ENCODE data around the gene WWC1.

DNA sequence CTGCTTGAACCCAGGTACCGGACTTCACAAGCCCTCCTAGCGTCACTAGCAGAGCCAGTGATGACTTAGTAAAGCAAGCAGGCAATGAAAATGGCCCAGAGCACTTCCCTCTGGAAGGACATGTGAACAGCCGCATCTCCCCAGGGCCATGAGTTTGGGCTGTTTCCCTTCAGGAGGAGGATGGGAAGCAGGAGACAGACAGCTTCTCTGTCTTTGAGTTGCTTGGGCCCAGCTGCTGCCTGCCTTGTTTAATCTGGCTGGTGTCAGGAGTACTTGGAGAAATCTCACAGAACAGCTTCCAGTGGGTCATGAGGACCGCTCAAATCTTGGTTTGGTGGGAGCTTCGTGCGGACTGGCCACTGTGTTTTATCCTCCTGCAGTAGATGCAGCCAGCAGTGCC lies 25.4 kb upstream of the WWC1 start:
- TF ChIP-seq EZH2 (optimal IDR thresholded peaks at IDR 0.05; ENCODE audit: low read depth, low read length) (no peak), EZH2phosphoT487 (IDR thresholded peaks at IDR 0.05; ENCODE audit: low read length) (no peak)
- TF ChIP-seq, protein P1, sequence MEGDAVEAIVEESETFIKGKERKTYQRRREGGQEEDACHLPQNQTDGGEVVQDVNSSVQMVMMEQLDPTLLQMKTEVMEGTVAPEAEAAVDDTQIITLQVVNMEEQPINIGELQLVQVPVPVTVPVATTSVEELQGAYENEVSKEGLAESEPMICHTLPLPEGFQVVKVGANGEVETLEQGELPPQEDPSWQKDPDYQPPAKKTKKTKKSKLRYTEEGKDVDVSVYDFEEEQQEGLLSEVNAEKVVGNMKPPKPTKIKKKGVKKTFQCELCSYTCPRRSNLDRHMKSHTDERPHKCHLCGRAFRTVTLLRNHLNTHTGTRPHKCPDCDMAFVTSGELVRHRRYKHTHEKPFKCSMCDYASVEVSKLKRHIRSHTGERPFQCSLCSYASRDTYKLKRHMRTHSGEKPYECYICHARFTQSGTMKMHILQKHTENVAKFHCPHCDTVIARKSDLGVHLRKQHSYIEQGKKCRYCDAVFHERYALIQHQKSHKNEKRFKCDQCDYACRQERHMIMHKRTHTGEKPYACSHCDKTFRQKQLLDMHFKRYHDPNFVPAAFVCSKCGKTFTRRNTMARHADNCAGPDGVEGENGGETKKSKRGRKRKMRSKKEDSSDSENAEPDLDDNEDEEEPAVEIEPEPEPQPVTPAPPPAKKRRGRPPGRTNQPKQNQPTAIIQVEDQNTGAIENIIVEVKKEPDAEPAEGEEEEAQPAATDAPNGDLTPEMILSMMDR (IDR thresholded peaks at IDR 0.05; ENCODE audit: low read length): no peak
